K562 (cell line): ENCODE results near the gene ZNF41. TPM values are rescaled to one million over a fixed set of nuclear protein-coding genes. Genes with fewer than 3 reads are reported as not detected.

Experiments
- DIDO1 ChIP-seq: fragments of 450-650 bp; IDR thresholded peaks from 2 replicates; pipeline ENCODE4 v1.6.1; 2016; ENCODE audit warnings: low read depth, missing biosample characterization, missing genetic modification characterization
- JUNB ChIP-seq: fragments of 450-650 bp; formaldehyde crosslinking; conservative IDR thresholded peaks from 2 replicates; pipeline ENCODE4 v1.4.0; 2020; ENCODE audit warnings: mild to moderate bottlenecking
- KLF6 ChIP-seq: fragments of 250-450 bp; sonication (Bioruptor Pico); IDR thresholded peaks from 2 replicates; pipeline ENCODE4 v1.4.0; 2020; ENCODE audit warnings: mild to moderate bottlenecking, moderate library complexity, borderline replicate concordance
- NR2C1 ChIP-seq, 2 experiments: fragments of 450-650 bp; IDR thresholded peaks; 2 replicates each; pipeline ENCODE4 v1.6.1; 2017; ENCODE audit warnings: mild to moderate bottlenecking in 2 of 2, antibody characterized with exemption in 1 of 2, inconsistent platforms in 1 of 2, missing compliant biosample characterization in 1 of 2, missing genetic modification characterization in 1 of 2
- PRDM10 ChIP-seq: fragments of 450-650 bp; IDR thresholded peaks from 2 replicates; pipeline ENCODE4 v1.6.1; 2018; ENCODE audit not compliant: partially characterized antibody
- SAP30 ChIP-seq: fragments of 200-600 bp; sonication (generic); IDR thresholded peaks from 2 replicates; pipeline ENCODE4 v1.6.1; 2012; ENCODE audit warnings: borderline replicate concordance, low read depth, mild to moderate bottlenecking, moderate library complexity, low read length, control low read depth, inconsistent platforms; ENCODE audit not compliant: insufficient read depth, poor library complexity, severe bottlenecking
- U2AF2 ChIP-seq: fragments of 200-400 bp; formaldehyde crosslinking; optimal IDR thresholded peaks from 2 replicates; pipeline ENCODE3; 2017; ENCODE audit warnings: low read depth, mild to moderate bottlenecking, low read length
- YY1 ChIP-seq, 3 experiments: IDR thresholded peaks; 2 replicates each; pipeline ENCODE4 v1.6.1; 2011; ENCODE audit warnings: low read length in 2 of 3, mild to moderate bottlenecking in 2 of 3, moderate library complexity in 2 of 3, borderline replicate concordance in 1 of 3, control low read depth in 1 of 3, low read depth in 1 of 3; ENCODE audit not compliant: insufficient read depth in 3 of 3, insufficient replicate concordance in 2 of 3, control insufficient read depth in 1 of 3, insufficient read length in 1 of 3; ENCODE audit errors: extremely low read depth in 1 of 3
- ZEB2 ChIP-seq: fragments of 450-650 bp; IDR thresholded peaks from 2 replicates; pipeline ENCODE4 v1.6.1; 2016
- ZNF23 ChIP-seq: fragments of 250-450 bp; sonication (Bioruptor Pico); IDR thresholded peaks from 2 replicates; pipeline ENCODE4 v1.4.0; 2020; ENCODE audit warnings: mild to moderate bottlenecking
- ZNF263 ChIP-seq: sonication (generic); formaldehyde crosslinking; IDR thresholded peaks from 2 replicates; pipeline ENCODE4 v1.8.0; 2022; ENCODE audit warnings: mild to moderate bottlenecking, missing genetic modification reagents, borderline replicate concordance
- polyA plus RNA-seq, 8 experiments: library from polyadenylated mRNA; depleted of rRNA in 4 of 8; stranded (reverse) in 5 of 8; unstranded in 3 of 8; fragments of >200 nt; fragmentation: Nextera tagmentation in 2 of 8; fragmentation: Illumina TruSeq in 1 of 8; extraction: Ambion mirVana in 2 of 8; extraction: Trizol in 1 of 8; gene quantifications; 2 replicates each; pipeline versions ENCODE4 v1.2.1 to v1.2.3, GENCODE V29; 2011 to 2014; ENCODE audit warnings: inconsistent platforms in 1 of 8, missing spikeins in 1 of 8
- total RNA-seq, 7 experiments: library from RNA; depleted of rRNA in 6 of 7; stranded (reverse); fragments of >200 nt in 6 of 7; fragmentation: Illumina TruSeq in 2 of 7; extraction: Trizol in 2 of 7; gene quantifications; 2 replicates each; pipeline versions ENCODE4 v1.2.1 to v1.2.3, GENCODE V29; 2011 to 2021; ENCODE audit warnings: low replicate concordance in 1 of 7
- TF ChIP-seq, protein P1 (sequence below): IDR thresholded peaks from 3 replicates; pipeline ENCODE4 v1.6.1; 2011; ENCODE audit warnings: borderline replicate concordance, mild to moderate bottlenecking, moderate library complexity; ENCODE audit not compliant: insufficient read length; ENCODE audit errors: extremely low read depth
- TF ChIP-seq, protein P2 (sequence below): fragments of 450-650 bp; formaldehyde crosslinking; IDR thresholded peaks from 2 replicates; pipeline ENCODE4 v1.4.0; 2022; ENCODE audit warnings: missing genetic modification characterization

The ZNF41 gene
- total and polyA plus RNA-seq, 9 of the 15 experiments (the other 6 are each of a cell fraction or from before 2014, with no cell fraction given): 0.53 to 8.6 (median 6.6) TPM

- TF ChIP-seq PRDM10: peak; percentile 95
- TF ChIP-seq, protein P1, sequence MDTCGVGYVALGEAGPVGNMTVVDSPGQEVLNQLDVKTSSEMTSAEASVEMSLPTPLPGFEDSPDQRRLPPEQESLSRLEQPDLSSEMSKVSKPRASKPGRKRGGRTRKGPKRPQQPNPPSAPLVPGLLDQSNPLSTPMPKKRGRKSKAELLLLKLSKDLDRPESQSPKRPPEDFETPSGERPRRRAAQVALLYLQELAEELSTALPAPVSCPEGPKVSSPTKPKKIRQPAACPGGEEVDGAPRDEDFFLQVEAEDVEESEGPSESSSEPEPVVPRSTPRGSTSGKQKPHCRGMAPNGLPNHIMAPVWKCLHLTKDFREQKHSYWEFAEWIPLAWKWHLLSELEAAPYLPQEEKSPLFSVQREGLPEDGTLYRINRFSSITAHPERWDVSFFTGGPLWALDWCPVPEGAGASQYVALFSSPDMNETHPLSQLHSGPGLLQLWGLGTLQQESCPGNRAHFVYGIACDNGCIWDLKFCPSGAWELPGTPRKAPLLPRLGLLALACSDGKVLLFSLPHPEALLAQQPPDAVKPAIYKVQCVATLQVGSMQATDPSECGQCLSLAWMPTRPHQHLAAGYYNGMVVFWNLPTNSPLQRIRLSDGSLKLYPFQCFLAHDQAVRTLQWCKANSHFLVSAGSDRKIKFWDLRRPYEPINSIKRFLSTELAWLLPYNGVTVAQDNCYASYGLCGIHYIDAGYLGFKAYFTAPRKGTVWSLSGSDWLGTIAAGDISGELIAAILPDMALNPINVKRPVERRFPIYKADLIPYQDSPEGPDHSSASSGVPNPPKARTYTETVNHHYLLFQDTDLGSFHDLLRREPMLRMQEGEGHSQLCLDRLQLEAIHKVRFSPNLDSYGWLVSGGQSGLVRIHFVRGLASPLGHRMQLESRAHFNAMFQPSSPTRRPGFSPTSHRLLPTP: no peak
- no peak for TF ChIP-seq ZEB2
- no peak for TF ChIP-seq U2AF2
- TF ChIP-seq DIDO1 (tag): no peak
- TF ChIP-seq JUNB (CRISPR knock-in tag): no peak
- no peak for TF ChIP-seq ZNF23 (CRISPR knock-in tag)
- peak; percentile 23 for TF ChIP-seq SAP30
- peak; percentile 65; the same call in 1 of the 2 replicates for TF ChIP-seq NR2C1 (IDR thresholded peaks at IDR 0.05)
- TF ChIP-seq NR2C1 (tag; IDR thresholded peaks at IDR 0.05): peak; percentile 70
- TF ChIP-seq YY1 (IDR thresholded peaks at IDR 0.05; ENCODE audit: borderline replicate concordance in 1 of 3, control insufficient read depth in 1 of 3, extremely low read depth in 1 of 3, insufficient read depth in 3 of 3, insufficient read length in 1 of 3, insufficient replicate concordance in 2 of 3, low read depth in 1 of 3, low read length in 2 of 3): peak; percentile 93 to 98 (median 96)
- no peak; the same call in 1 of the 2 replicates for TF ChIP-seq ZNF263
- TF ChIP-seq, protein P2, sequence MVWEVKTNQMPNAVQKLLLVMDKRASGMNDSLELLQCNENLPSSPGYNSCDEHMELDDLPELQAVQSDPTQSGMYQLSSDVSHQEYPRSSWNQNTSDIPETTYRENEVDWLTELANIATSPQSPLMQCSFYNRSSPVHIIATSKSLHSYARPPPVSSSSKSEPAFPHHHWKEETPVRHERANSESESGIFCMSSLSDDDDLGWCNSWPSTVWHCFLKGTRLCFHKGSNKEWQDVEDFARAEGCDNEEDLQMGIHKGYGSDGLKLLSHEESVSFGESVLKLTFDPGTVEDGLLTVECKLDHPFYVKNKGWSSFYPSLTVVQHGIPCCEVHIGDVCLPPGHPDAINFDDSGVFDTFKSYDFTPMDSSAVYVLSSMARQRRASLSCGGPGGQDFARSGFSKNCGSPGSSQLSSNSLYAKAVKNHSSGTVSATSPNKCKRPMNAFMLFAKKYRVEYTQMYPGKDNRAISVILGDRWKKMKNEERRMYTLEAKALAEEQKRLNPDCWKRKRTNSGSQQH (CRISPR knock-in tag): no peak
- TF ChIP-seq KLF6 (CRISPR knock-in tag): no peak; the same call in 1 of the 2 replicates
Measured at GRCh38 chrX:47482512-47483305, at the start of gene ZNF41 (continued).
